Ectodermal cell (in vitro differentiated cells): ENCODE data around the gene PMS2.

Experiments used
- H3K27ac ChIP-seq: 2 replicates; pipeline ENCODE4 v1.7.0; 2013; ENCODE audit warnings: mild to moderate bottlenecking, low read depth, low read length; ENCODE audit not compliant: insufficient read depth, poor library complexity, severe bottlenecking
- H3K27me3 ChIP-seq: 2 replicates; pipeline ENCODE4 v1.7.0; 2013; ENCODE audit warnings: mild to moderate bottlenecking, low read length; ENCODE audit not compliant: insufficient read depth, control insufficient read depth, poor library complexity, severe bottlenecking
- H3K36me3 ChIP-seq: one replicate; pipeline ENCODE4 v1.7.0; 2013; ENCODE audit warnings: low read length; ENCODE audit not compliant: control insufficient read depth, insufficient read depth
- H3K4me1 ChIP-seq: one replicate; pipeline ENCODE4 v1.7.0; 2013; ENCODE audit warnings: low read length; ENCODE audit not compliant: control insufficient read depth, insufficient read depth
- H3K4me3 ChIP-seq: 2 replicates; pipeline ENCODE4 v1.7.0; 2013; ENCODE audit warnings: low read depth, low read length, control low read depth; ENCODE audit not compliant: insufficient read depth
- H3K9me3 ChIP-seq: 2 replicates; pipeline ENCODE4 v1.7.0; 2013; ENCODE audit warnings: mild to moderate bottlenecking, low read length, moderate library complexity; ENCODE audit not compliant: control insufficient read depth
- WGBS, 2 experiments: methylation state at CpG; one replicate each; pipeline ENCODE4 v1.1.7; 2013; ENCODE audit warnings: missing lambda C conversion rate in 2 of 2; 5-methylcytosine and 5-hydroxymethylcytosine counted together

PMS2 gene

GRCh38 chr7:6030988-6031387 lies 22.1 kb upstream of the PMS2 start, which contains the start of gene ANKRD61:
Gene ANKRD61, plus strand, starts transcription at chr7:6031376. Its CDS starts 0 bp downstream, at chr7:6031376.
- peaks cover 30% of the 10 kb centered on the region for H3K36me3 ChIP-seq

GRCh38 chr7:6028563-6028962 lies 19.7 kb upstream of the PMS2 start:
- H3K9me3 ChIP-seq, result no peaks in the 10 kb centered on the region
- H3K27me3 ChIP-seq, result no peaks in the 10 kb centered on the region
- 96 to 97% methylated on average over 5 of the region's 5 CpGs for WGBS, 2 experiments
- H3K36me3 ChIP-seq, result peaks cover 42% of the 10 kb centered on the region
- no peaks in the 10 kb centered on the region for H3K4me1 ChIP-seq
- no peak overlapping the region for H3K27ac ChIP-seq
- no peak overlapping the region for H3K4me3 ChIP-seq

More at GRCh38 chr7:6030988-6031387, 22.1 kb upstream of the PMS2 start, which contains the start of gene ANKRD61:
- Histone ChIP-seq H3K27ac (no peak within 1 kb of the TSS), H3K4me3 (no peak within 1 kb of the TSS), H3K27me3 (no peaks in the 10 kb centered on the region), H3K4me1 (no peaks in the 10 kb centered on the region), H3K9me3 (no peaks in the 10 kb centered on the region)
- 94 to 95% methylated on average over 2 of the region's 2 CpGs for WGBS, 2 experiments

GRCh38 chr7:6027806-6028365 lies 19.0 kb upstream of the PMS2 start:
- H3K9me3 ChIP-seq, result no peaks in the 10 kb centered on the region
- peaks cover 48% of the 10 kb centered on the region for H3K36me3 ChIP-seq
- WGBS, 2 experiments, result 85 to 90% methylated on average over 1 of the region's 1 CpG
- H3K4me1 ChIP-seq, result no peaks in the 10 kb centered on the region
- H3K27me3 ChIP-seq, result no peaks in the 10 kb centered on the region
- no peak overlapping the region for H3K27ac ChIP-seq
- no peak overlapping the region for H3K4me3 ChIP-seq

DNA sequence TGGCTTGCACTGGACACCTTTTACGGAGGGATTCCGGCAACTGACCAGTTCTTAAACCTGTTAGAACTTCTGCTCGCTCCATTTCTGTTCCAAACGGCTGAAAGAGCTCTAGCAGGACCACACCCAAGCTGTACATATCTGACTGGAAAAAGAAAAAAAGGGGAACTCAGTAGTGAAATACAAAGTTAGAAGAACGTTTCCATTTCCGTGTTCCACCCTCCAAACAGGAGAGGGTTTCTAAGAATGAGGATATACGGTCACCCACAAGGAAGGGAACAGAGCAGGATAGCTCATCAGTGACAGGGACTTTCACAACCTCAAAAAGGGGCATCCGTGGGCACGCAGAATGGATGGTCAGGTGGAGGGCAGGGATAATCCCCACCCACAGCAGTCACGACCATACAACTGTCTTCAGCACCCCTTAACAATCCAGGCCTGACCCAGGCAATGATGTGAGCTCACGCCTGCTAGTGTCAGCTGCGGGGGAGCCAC lies 18.0 kb upstream of the PMS2 start:
- Histone ChIP-seq H3K27ac (no peak overlapping the region), H3K9me3 (no peaks in the 10 kb centered on the region), H3K4me1 (no peaks in the 10 kb centered on the region), H3K36me3 (peaks cover 58% of the 10 kb centered on the region), H3K4me3 (no peak overlapping the region), H3K27me3 (no peaks in the 10 kb centered on the region)
- WGBS, 2 experiments, result 91 to 93% methylated on average over 12 of the region's 12 CpGs

DNA sequence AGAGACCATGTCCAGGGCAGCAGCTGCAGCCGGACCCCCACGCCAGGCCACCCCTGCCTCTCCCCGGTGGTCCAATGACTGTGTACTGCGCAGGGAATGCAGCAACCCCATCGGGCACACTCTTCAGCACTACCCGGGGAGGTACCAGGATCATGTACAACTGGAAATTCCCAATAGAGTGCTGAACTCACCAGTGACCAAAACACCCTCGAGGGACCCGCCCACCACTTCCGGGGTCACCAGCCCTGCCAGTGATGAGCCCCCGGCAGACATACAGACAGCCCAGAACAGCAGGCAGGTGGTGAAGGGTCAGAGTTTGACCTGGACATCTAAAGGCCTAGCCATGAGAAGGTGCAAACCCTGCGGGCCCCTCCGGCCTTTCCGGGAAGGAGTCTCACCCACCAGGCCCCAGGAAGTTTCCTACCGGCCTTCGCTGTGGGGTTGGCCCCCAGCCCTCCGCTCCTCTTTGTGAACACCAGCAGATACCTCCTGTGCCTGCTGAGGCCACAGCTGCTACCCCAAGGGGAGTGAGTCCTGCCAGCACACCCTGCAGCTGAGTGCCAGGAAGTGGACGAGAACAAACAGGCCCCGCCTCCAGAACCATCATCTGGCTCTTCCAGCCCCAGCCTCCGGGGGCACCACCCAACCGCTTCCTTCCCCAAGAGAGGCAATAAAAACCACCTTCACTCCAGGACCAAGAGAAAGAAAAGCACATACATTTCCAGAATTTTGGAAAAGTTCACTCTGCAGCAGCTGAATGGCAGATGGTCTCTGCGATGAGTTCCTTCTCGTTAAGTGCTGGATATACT lies 17.4 kb upstream of the PMS2 start:
- H3K4me1 ChIP-seq, result no peaks in the 10 kb centered on the region
- WGBS, 2 experiments, result 93 to 95% methylated on average over 22 of the region's 22 CpGs
- no peak overlapping the region for H3K4me3 ChIP-seq
- no peaks in the 10 kb centered on the region for H3K27me3 ChIP-seq
- no peak overlapping the region for H3K27ac ChIP-seq
- H3K9me3 ChIP-seq, result no peaks in the 10 kb centered on the region
- peaks cover 64% of the 10 kb centered on the region for H3K36me3 ChIP-seq

DNA sequence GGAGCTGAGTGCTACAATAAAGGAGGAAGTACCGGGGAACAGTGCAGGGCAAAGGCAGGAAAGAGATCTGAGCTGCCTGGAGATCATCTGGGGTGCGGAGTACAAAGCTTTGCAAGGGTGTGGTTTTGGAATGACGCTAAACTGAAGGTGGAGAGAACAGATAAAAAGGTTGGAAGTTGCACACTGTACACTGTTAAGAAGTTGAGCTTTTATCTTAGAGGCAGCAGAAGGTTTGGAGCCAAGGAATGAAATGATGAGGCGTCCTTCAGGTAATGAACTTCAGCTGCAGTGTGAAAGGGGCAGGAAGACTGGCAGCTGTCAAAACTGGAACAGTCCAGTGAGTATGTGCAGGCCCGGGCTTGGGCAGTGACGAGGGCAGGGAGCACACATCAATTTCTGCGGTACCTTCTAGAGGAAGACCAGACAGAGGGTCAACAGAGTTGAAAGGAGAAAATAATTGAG lies 15.2 kb upstream of the PMS2 start:
- H3K4me1 ChIP-seq, result no peaks in the 10 kb centered on the region
- H3K27ac ChIP-seq, result no peak overlapping the region
- H3K4me3 ChIP-seq, result no peak overlapping the region
- H3K36me3 ChIP-seq, result peaks cover 69% of the 10 kb centered on the region
- no peaks in the 10 kb centered on the region for H3K9me3 ChIP-seq
- 94 to 97% methylated on average over 7 of the region's 7 CpGs for WGBS, 2 experiments
- H3K27me3 ChIP-seq, result no peaks in the 10 kb centered on the region

DNA sequence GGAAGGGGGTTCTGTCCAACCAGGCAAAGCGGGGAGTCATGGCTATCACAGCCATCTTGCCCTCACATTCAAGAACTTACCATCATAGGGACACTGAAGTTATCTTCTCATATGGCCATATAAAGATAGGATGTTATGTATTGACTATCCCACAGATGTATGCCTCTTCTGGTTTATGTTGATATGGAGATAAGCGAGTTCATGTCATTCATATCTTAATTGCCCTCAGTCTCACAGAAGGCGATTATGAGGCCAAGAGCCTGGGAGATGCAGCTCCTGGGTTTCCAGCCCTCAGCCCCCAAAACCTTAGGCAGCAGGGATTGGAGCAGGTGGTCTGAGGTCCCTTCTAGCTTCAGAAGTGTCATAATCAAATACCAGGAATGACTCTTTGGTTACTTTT lies 13.9 kb upstream of the PMS2 start:
- peaks cover 80% of the 10 kb centered on the region for H3K36me3 ChIP-seq

DNA sequence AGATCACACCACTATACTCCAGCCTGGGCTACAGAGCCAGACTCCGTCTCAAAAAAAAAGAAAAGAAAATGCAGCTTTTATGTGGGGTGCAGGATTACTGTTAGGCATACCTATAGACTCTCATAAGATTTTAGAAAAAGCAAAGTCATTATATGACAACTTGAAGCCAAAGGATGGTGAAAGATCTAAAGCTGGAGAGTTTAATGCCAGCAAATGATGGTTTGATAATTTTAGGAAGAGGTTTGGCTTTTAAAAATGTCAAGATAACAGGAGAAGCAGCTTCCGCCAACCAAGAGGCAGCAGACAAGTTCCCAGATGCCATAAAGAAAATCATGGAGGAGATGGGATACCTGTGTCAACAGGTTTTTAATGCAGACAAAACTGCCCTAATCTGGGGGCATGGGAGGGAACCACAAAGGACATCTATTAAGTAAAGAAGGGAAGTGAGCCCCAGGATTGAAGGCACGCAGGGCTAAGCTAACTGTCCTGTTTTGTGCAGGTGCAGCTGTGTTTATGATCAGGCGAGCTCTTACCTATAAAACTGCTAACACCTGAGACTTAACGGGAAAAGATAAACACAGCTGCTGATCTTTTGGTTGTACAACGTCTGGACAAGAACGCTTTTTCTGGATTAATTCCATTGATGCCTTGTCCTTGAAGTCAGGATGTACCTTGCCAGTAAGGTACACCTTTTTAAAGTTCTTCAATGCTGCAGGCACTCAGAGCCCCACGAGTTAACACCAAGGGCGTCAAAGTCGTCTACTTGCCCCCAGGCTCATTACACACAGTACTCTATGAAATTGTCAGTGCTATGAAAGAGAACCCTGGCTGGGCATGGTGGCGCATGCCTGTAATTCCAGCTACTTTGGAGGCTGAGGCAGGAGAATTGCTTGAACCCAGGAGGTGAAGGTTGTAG lies 11.8 kb upstream of the PMS2 start:
- H3K36me3 ChIP-seq, result peaks cover 80% of the 10 kb centered on the region
- no peak overlapping the region for H3K27ac ChIP-seq
- H3K9me3 ChIP-seq, result no peaks in the 10 kb centered on the region
- H3K4me1 ChIP-seq, result no peaks in the 10 kb centered on the region
- no peak overlapping the region for H3K4me3 ChIP-seq
- H3K27me3 ChIP-seq, result no peaks in the 10 kb centered on the region
- WGBS, 2 experiments, result 95 to 97% methylated on average over 10 to 11 of the region's 11 CpGs

More for the DNA sequence above, 13.9 kb upstream of the PMS2 start:
- Histone ChIP-seq H3K4me1 (no peaks in the 10 kb centered on the region), H3K27ac (no peak overlapping the region), H3K27me3 (no peaks in the 10 kb centered on the region), H3K9me3 (no peaks in the 10 kb centered on the region), H3K4me3 (no peak overlapping the region)
- 91 to 96% methylated on average over 3 of the region's 3 CpGs for WGBS, 2 experiments

GRCh38 chr7:6016653-6016966 lies 7.8 kb upstream of the PMS2 start:
- Histone ChIP-seq H3K36me3 (peaks cover 50% of the 10 kb centered on the region), H3K27ac (no peak overlapping the region), H3K4me3 (no peak overlapping the region), H3K27me3 (no peaks in the 10 kb centered on the region), H3K9me3 (no peaks in the 10 kb centered on the region), H3K4me1 (no peaks in the 10 kb centered on the region)
- WGBS, 2 experiments, result 95 to 98% methylated on average over 8 of the region's 8 CpGs
